Effector memory CD8-positive, alpha-beta T cell (primary cell): ENCODE results near the gene TRPV4.

Experiments
- ATAC-seq: fragments of 150-1000 bp; cut with Tn5 transposase; replicated peaks from 2 replicates; pipeline ENCODE4 v1.10.0; 2021; ENCODE audit warnings: mild to moderate bottlenecking, moderate library complexity
- DNase-seq, 3 experiments: peaks; one replicate each; pipeline ENCODE4 v3.0.0; 2021
- H3K27ac Mint-ChIP-seq, 2 donors: one replicate each; pipeline ENCODE4 v1.8.0; 2022; ENCODE audit warnings: mild to moderate bottlenecking in 2 of 2, mixed read lengths in 2 of 2, moderate library complexity in 2 of 2
- H3K27me3 Mint-ChIP-seq, 2 donors: one replicate each; pipeline ENCODE4 v1.8.0; 2022; ENCODE audit warnings: mixed read lengths in 2 of 2
- H3K36me3 Mint-ChIP-seq: one replicate; pipeline ENCODE4 v1.8.0; 2022; ENCODE audit warnings: mild to moderate bottlenecking, moderate library complexity, mixed read lengths; ENCODE audit not compliant: insufficient read depth
- H3K4me1 Mint-ChIP-seq, 2 donors: one replicate each; pipeline ENCODE4 v1.8.0; 2022; ENCODE audit warnings: low read depth in 2 of 2, mixed read lengths in 2 of 2
- H3K4me3 Mint-ChIP-seq, 2 donors: one replicate each; pipeline ENCODE4 v1.8.0; 2022; ENCODE audit warnings: mild to moderate bottlenecking in 2 of 2, mixed read lengths in 2 of 2, moderate library complexity in 2 of 2
- H3K9me3 Mint-ChIP-seq, 2 donors: one replicate each; pipeline ENCODE4 v1.8.0; 2022; ENCODE audit warnings: mixed read lengths in 2 of 2

TRPV4 gene

DNA sequence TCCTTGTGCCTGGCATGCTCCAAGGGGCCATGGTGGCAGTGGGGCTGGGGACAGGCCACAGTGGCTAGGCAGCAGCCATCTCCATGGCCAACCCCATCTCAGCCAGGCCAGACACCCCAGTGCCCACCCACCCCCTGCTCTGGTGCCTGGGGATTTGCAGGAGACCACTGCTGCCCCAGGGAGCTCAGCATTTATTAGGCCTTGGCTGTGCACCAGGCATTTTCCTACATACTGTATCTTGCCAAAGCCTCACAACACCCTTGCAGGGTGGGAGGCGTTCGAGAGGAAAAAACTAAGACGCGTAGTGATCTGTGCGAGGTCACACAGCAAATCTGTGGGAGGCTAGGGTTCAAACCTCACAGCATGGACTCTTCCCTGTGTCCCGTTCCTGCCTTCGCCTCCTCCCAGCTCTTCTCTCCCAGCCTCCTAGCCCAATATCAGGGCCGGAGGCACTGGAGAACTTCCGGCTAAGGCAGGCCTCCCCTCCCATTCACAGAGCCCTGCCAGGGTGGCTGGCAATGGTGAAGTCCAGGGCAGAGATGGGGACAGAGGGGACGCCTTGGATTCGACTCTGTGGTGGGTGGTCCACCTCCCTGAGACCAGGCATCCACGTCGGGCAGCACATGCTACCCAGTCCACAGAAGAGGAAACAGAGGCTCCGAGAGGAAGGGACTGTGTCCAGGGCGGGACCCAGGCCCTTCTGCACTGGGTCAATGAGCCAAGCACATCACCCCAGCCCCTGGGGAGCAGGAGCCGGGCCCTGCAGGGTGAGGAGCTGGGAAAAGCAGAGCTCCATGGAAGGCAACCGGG is 62.1 kb downstream of the TRPV4 start:
- peak overlapping the region in 1 of 2 donors; percentile 22 for H3K27ac Mint-ChIP-seq
- no peaks in the 10 kb centered on the region for H3K27me3 Mint-ChIP-seq
- no peaks in the 10 kb centered on the region for H3K9me3 Mint-ChIP-seq
- peaks cover 3% of the 10 kb centered on the region for H3K36me3 Mint-ChIP-seq
- no peak for ATAC-seq
- peaks cover 0 to 5% of the 10 kb centered on the region in 2 donors for H3K4me1 Mint-ChIP-seq
- no peak for DNase-seq
- H3K4me3 Mint-ChIP-seq: no peak overlapping the region

GRCh38 chr12:109770104-109770860 is 62.9 kb downstream of the TRPV4 start:
- Mint-ChIP-seq H3K4me3 (no peak overlapping the region), H3K27ac (no peak overlapping the region), H3K4me1 (peaks cover 0 to 5% of the 10 kb centered on the region in 2 donors), H3K27me3 (no peaks in the 10 kb centered on the region), H3K36me3 (peaks cover 3% of the 10 kb centered on the region), H3K9me3 (no peaks in the 10 kb centered on the region)
- ATAC-seq: no peak
- no peak for DNase-seq

- Mint-ChIP-seq H3K9me3 (no peaks in the 10 kb centered on the region), H3K36me3 (peaks cover 3% of the 10 kb centered on the region), H3K27me3 (no peaks in the 10 kb centered on the region), H3K4me3 (no peak overlapping the region), H3K27ac (no peak overlapping the region), H3K4me1 (peaks cover 0 to 5% of the 10 kb centered on the region in 2 donors)
- DNase-seq (no peak), ATAC-seq (no peak)
Observed at GRCh38 chr12:109768901-109769670, 64.1 kb downstream of the TRPV4 start.

GRCh38 chr12:109767991-109768900 is 65.0 kb downstream of the TRPV4 start:
- H3K27me3 Mint-ChIP-seq: no peaks in the 10 kb centered on the region
- H3K36me3 Mint-ChIP-seq: peaks cover 3% of the 10 kb centered on the region
- no peak overlapping the region for H3K4me3 Mint-ChIP-seq
- peaks cover 0 to 2% of the 10 kb centered on the region in 2 donors for H3K4me1 Mint-ChIP-seq
- no peak for DNase-seq
- no peaks in the 10 kb centered on the region for H3K9me3 Mint-ChIP-seq
- ATAC-seq: no peak
- H3K27ac Mint-ChIP-seq: no peak overlapping the region

- Mint-ChIP-seq H3K27me3 (no peaks in the 10 kb centered on the region), H3K9me3 (no peaks in the 10 kb centered on the region), H3K27ac (no peak overlapping the region), H3K36me3 (peaks cover 3% of the 10 kb centered on the region), H3K4me3 (no peak overlapping the region), H3K4me1 (no peaks in the 10 kb centered on the region)
- DNase-seq (no peak), ATAC-seq (no peak)
Observed at GRCh38 chr12:109767456-109767855, 65.7 kb downstream of the TRPV4 start.

- Mint-ChIP-seq H3K27me3 (no peaks in the 10 kb centered on the region), H3K27ac (no peak overlapping the region), H3K4me3 (no peak overlapping the region), H3K9me3 (no peaks in the 10 kb centered on the region), H3K4me1 (no peaks in the 10 kb centered on the region), H3K36me3 (peaks cover 3% of the 10 kb centered on the region)
- DNase-seq (no peak), ATAC-seq (no peak)
Observed at GRCh38 chr12:109766251-109766778, 66.9 kb downstream of the TRPV4 start.

DNA sequence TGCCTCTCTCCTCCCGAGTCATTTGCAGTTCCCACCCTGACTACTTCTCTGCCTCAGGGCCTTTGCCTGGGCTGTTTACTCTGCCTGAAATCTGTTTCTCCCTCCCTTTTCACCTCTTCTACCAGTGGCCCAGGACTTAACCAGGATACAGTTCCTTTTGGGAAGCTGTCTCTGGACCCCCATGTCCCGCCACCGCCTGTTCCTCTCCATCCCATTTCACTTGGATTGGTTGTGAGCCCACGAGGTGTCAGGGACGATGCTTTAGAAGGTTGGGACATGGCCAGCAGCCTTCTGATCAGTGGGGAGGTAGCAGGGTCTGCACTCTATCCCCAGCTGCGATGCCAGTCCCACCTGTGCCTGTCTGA is 67.8 kb downstream of the TRPV4 start:
- DNase-seq: no peak
- H3K9me3 Mint-ChIP-seq: no peaks in the 10 kb centered on the region
- no peaks in the 10 kb centered on the region for H3K4me1 Mint-ChIP-seq
- H3K36me3 Mint-ChIP-seq: peaks cover 2% of the 10 kb centered on the region
- H3K4me3 Mint-ChIP-seq: no peak overlapping the region
- no peak for ATAC-seq
- H3K27me3 Mint-ChIP-seq: no peaks in the 10 kb centered on the region
- H3K27ac Mint-ChIP-seq: no peak overlapping the region

DNA sequence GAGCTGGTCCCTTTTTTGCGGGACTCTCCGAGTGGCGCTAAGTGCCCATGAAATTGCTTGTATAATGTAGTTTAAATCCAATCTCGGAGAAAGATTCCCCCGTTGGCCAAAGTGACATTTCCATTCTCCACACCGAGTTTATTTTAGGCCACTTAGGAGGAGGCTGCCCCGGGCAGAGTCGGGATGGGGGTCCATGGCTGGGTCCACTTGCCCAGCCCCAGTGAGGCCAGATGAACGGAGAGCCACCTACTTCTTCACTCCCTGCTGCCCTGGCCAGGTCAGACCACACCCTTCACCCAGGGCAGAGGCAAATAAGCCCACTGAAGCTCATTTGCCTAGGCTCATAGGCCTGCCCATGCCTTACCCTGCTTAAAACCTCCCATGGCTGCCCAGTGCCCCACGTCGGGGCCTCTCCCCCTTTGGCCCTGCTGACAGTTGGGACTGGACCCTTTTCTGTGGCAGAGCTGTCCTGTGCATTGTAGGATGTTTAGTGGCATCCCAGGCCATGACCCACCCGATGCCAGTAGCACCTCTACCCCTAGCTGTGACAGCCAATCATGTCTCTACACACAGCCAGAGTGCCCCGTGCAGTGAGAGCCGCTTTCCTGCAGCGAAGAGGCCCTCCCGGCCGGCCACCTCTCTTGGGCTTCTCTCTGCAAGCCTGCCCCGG is 68.3 kb downstream of the TRPV4 start:
- H3K27me3 Mint-ChIP-seq: no peaks in the 10 kb centered on the region
- no peaks in the 10 kb centered on the region for H3K36me3 Mint-ChIP-seq
- ATAC-seq (no peak), DNase-seq (no peak)
- no peaks in the 10 kb centered on the region for H3K4me1 Mint-ChIP-seq
- H3K9me3 Mint-ChIP-seq: no peaks in the 10 kb centered on the region
- no peak overlapping the region for H3K27ac Mint-ChIP-seq
- H3K4me3 Mint-ChIP-seq: no peak overlapping the region

GRCh38 chr12:109764123-109764522 is 69.1 kb downstream of the TRPV4 start:
- H3K27ac Mint-ChIP-seq: no peak overlapping the region
- DNase-seq (no peak), ATAC-seq (no peak)
- no peaks in the 10 kb centered on the region for H3K27me3 Mint-ChIP-seq
- H3K36me3 Mint-ChIP-seq: no peaks in the 10 kb centered on the region
- H3K4me1 Mint-ChIP-seq: no peaks in the 10 kb centered on the region
- H3K9me3 Mint-ChIP-seq: no peaks in the 10 kb centered on the region
- H3K4me3 Mint-ChIP-seq: no peak overlapping the region

- Mint-ChIP-seq H3K9me3 (no peaks in the 10 kb centered on the region), H3K4me1 (no peaks in the 10 kb centered on the region), H3K36me3 (no peaks in the 10 kb centered on the region), H3K27ac (no peak overlapping the region), H3K27me3 (no peaks in the 10 kb centered on the region), H3K4me3 (no peak overlapping the region)
- DNase-seq (no peak), ATAC-seq (peak; percentile 17)
Observed at GRCh38 chr12:109763201-109763841, 69.9 kb downstream of the TRPV4 start.

DNA sequence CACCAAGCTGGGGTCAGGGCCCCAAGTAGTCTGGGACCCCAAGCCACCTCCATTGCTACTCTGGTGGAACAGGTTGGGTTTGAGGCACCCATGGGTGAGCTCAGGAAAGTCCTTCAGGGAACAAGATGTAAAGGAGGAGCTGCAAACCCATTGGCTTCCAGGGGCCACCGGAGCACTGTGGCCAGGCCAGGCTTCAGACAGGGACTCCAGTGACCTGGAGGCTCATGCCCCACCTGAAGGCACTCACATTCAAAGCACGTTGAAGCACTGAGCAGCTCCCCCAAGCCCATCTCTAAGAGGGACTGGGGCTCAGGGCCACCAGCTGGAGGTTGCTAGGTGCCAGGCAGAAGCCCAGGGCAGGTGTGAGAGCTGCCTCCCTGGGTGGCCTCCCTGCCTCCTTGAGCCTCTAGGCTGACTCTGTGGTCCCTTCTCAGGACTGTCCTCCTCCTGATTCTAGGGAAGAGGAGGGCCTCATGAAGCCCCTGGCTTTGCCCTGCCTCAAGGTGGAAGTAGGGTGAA is 70.5 kb downstream of the TRPV4 start:
- ATAC-seq (no peak), DNase-seq (no peak)
- Mint-ChIP-seq H3K27me3 (peaks cover under 1 to 5% of the 10 kb centered on the region in 2 donors), H3K9me3 (no peaks in the 10 kb centered on the region), H3K4me3 (no peak overlapping the region), H3K27ac (peak overlapping the region in 1 of 2 donors; percentile 39), H3K4me1 (no peaks in the 10 kb centered on the region), H3K36me3 (no peaks in the 10 kb centered on the region)
